Stimulated activated CD4-positive, alpha-beta T cell treated with anti-CD3 and anti-CD28 coated beads, Interleukin-12 subunit alpha, Interleukin-12 subunit beta, amount 100 ng/mL, for 24 hours (primary cell): Measurements from ENCODE around the gene FAF1.

Source experiments
- DNase-seq, 2 experiments: peaks; one replicate each; pipeline ENCODE4 v3.0.0-alpha.2; 2020; ENCODE audit warnings: low read depth in 2 of 2

FAF1 gene

DNA sequence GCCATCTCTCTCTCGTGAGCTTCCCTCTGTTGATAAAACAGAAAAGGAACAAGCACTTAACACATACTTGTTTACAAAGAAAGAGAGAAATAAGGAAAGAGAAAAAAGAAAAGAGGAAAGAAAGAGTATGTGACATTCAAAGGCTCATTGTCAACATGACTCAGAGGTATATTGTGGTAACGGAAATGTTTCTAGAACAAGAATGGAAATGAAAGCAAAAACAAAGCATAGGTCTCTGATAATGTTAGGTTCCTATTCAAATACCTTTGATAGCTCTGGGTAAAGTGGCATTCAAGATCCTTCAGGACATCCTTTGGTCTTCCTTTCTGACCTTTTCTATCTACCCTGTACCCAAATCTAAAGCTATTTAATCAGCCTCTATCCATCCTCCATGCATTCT, 469.4 kb downstream of the FAF1 start:
- DNase-seq = no peak

DNA sequence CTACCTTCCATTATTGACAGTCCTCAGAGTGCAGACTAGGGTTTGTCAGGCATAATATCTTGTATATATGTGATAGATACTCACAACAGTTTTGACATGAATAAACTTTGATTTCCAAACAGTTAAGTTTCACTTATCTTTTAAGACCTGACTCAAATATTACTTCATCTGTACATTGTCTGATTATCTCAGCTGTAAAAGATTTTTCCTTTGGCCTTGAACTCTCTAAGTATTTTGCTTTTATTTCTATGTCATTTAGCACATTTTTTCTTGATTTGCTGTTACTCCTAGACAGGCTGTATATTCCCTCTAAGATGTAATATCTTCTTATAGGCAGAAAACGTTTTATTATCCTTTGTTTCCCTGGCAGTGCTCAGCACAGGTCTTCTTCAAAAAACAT, 471.2 kb downstream of the FAF1 start:
- no peak for DNase-seq

DNA sequence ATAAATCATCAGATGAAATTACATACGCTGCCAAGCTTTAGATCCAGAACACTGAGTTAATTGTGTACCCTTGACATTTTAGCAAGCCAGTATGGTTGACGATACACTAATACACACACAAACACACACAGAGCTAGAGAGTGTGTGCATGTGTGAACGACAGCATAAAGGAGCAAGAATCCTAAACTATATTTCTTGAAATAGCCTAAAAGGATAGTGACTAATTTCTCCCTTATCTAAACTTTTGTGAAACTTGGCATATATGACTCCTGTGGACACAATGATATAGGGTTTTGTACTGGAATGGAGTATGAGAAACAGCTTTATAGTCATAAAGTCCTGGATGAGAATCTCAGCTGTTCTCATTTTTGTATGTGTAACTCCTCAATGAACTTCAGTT, 471.7 kb downstream of the FAF1 start:
- DNase-seq = no peak

DNA sequence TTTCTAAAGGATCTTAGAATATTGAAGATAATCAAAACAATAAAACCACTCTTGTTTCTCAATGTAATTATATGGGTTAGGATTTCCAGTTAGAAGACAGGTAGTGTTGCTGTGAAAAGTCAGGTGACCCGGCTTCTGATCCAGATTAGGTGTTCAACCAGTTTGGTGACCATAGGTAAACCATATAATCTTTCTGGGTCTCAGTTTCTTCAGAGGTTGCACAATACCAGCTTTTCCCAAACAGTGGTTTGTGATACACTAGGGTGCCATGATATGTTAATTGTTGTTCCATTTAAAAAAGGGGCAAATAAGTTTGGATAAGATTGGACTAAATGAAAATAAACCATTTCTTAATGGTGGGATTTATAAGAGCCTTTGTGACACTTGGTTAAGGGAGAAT, 472.3 kb downstream of the FAF1 start:
- no peak for DNase-seq

DNA sequence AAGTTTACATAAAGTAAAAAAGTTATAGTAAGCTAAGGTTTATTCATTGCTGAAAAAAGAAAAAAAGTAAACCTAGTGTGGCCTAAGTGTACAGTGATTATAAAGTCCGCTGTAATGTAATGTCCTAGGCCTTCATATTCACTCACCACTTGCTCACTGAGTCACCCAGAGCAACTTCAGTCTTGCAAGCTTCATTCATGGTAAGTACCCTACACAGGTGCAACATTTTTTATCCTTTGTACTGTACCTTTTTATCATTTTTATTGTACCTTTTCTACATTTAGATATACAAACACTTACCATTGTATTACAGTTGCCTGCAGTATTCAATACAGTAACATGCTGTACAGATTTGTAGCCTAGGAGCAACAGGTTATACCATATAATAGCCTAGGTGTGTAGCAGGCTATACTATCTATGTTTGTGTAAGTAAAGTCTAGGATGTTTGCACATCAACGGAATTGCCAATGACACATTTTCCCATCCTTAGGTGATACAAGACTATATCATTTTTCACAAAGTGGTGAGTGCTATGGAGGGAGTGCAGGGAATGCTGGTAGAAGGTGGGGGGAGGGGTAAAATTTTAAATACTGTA, 478.8 kb downstream of the FAF1 start:
- no peak for DNase-seq

DNA sequence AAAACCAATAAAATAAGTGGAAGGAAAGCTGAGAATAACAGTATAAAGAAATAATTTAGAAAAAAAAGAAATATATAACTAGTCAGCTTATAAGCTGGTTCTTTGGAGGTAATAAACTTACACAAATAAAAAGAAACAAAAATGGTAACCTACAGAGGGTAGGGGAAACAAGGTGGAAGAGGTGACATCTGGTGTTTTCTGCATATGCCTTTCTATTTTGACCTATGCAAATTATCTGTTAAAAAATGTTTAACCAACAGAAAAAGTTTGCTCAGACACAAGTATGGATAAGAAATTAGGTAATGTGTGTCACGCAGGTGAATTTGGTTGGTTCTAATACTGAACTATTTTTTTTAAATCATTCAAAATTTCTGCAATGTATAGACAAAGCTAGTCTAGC, 483.3 kb downstream of the FAF1 start:
- DNase-seq = no peak

DNA sequence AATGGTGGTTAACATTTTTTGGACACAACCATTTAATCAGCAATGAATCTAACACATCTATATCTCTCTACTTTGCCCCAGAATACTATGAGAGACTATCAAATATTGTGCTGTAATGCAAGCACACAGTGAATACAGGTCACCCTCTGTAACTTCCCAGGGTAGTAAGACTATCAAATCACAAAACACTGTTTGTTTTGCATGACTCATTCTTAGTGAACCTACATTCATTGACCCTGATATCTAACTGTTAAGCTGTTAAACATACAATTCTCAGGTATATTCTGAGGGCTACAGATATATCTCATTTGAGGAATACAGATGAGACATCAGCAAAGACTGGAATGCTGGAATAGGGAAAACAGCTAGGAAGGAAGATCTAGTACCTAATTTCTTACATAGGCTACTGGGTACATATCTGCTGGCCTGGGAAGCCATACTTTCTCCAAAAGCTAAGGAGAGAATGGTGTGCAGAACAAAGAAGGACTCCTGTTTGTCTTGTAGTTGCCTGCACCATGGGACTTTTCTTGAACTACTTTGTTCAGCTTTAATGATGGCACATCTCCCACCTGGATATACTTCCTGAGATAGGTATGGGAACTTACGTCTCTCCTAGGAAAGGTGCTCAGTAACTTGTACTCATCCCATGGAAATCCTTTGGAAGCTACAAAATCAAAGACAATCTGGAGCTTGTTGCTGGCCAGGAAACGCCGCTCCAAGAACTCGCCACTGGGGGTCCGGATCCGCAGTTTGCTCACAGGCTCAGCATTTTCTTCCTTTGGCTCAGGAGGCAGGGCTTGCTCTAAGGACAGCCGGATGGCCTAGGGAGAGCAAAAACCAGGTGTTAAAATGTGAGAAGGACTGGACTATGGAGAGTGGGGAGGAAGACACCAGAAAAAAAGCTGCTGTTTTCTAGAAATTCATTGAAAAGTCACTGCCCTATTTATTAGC, 484.9 kb downstream of the FAF1 start:
- DNase-seq = no peak

DNA sequence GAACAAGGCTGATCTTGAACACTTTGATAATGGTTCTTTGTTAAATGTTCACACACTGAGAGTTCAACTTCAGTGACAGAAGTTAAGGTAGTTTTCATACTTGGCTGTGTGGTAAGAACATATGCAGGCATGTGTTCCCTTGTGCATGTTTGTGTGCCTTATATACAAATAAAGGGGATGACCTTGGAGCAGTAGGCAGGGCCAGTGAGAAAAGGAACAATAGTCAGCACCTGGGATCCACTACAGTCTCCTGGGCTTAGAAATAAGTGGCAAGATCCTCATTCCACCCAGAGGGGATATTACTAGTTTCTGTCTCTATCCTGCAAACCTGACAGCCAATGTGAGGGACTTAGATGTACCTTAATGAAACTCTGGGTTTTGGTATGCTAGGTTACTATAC, 486.6 kb downstream of the FAF1 start:
- no peak for DNase-seq

DNA sequence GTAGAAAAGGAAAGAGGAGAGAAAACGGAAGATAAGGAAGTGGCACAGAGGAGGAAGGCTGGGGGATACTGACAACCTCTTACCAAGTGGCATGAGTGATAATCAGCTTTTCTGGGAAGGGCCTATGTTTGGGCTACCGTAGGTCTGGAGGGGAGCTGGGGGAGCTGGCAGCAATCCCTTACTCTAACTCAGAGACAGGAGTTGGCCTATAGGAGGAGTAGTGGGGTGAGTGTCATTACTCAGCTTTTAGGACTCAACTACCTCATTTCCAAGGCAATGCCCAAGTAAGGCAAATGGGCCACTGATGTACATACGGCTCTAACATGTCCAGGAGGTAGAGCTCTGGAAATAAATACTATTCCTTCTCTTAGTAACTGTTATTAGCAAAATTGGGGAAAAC, 488.1 kb downstream of the FAF1 start:
- DNase-seq = no peak

DNA sequence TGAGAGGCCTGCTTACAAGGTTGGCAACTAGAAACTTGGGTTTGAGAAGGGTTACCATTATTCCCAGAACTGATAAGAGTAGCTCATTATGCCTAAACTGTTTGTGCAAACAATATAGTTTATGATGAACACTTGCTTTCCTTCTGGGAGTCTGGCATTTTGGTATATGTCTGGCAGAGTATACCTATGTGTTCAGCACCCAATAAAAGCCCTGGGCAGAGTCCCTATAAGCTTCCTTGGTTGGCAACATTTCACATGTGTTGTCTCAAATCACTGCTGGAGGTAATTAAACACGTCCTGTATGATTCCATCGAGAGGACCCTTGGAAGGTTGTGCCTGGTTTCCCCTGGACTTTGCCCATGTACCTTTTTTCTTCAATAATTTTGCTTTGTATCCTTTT, 497.1 kb downstream of the FAF1 start:
- no peak for DNase-seq

DNA sequence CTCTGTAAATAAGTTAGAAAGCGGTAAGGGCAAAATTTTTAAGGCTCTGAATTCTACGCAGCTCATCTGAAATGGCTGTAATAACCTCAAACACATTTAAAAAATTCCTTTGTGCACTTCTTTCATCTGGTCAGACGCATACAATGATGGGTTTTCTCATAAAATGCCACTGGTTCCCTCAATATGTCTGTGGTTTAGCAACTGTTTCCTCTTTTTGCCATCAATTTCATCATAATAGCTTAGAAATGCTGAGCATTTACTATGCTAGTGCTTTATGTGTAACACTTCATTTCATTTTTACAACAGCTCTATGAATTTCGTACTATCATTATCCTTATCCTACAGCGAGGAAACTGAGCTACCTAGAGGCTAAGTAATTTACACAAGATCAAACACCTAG, 501.6 kb downstream of the FAF1 start:
- no peak for DNase-seq

DNA sequence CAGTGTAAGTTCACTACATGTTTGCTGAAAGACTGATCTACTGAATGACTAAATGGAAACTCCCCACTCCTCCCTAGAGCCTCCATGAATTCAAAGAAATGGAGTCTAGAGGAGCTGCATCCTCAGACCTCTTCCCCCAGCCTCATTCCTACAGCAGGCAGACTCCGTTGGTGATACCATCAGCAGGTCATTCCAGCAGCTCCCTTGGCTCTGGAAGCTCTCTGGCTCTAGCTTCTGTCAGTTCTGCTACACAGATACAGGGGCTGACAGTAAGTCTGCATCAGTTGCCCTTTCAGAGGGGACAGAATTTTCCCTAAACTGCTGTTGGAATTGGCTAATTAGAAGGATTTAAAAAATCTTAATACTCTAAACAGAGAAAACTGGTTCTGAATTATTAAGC, 505.2 kb downstream of the FAF1 start:
- no peak for DNase-seq

DNA sequence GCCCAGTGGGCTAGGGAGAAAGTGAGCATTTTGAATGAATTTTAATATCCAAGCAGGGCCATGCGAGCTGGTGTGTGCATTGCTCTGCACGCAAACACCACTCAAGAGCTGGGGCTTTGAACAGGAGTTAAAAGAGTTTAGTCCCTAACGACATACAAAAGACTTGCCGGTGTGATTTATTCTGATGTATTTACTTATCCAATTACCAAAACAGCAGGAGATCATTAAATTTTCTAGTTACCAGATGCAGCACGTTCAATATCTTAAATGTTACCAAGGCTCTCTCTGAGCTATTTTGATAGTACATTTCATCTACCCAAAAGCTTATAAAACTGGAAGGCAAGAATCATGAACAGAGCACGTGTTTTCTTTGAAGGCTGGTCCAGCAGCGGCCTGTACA, 506.8 kb downstream of the FAF1 start:
- no peak for DNase-seq

DNA sequence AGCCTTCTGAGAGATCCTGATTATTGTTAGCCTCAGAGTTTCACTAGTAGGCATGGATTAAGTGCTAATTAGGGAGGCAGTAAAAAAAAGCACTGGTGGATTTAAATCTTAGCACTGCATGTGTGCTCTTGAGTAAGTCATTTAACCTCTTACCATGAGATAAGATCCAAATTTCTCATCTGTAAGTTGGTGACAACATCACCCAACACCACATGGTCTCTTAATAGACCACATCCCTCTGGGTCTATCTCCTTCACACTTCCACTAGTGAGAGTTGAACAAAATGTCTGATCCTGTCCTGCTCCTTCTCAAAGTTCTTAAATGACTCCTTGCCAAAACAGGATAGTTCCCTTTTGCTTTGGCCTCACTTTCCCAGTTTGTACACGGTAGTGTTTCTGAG, 507.4 kb downstream of the FAF1 start:
- no peak for DNase-seq

DNA sequence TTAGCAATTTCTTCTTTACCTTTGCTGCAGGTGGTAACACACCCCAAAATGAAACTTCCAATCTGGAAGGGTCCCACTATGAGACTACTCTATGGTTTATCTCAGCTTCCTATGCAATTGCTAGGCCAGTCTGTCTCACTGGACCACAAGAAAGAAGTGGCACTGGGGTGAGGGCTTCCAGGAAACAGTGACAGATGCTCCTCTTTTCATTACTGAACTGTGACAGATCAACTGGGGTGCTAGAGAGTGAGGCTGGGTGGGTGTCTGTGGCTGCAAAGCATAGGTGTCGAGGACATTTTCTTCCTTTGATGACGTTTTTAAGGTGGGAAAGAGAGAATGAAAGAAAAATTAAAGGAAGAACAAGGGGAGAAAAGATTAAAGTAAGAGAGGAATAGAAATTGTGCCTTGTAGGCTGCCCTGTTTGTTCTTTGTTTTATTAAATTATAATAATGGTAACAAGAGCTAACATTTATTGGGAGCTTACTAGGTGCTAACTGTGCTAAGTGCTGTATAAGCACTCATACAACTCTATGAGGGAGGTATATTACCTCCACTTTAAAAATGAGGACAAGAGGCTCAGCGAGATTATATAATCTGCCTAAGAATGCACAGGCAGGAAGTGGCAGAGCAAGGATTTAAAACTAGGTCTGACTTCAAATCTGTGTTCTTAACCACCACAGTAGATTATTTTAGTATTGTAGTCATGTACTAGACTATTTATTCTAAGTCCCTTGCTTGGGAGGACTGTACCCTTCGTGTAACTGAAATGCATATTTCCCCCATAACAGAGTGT, 509.0 kb downstream of the FAF1 start:
- DNase-seq = no peak

DNA sequence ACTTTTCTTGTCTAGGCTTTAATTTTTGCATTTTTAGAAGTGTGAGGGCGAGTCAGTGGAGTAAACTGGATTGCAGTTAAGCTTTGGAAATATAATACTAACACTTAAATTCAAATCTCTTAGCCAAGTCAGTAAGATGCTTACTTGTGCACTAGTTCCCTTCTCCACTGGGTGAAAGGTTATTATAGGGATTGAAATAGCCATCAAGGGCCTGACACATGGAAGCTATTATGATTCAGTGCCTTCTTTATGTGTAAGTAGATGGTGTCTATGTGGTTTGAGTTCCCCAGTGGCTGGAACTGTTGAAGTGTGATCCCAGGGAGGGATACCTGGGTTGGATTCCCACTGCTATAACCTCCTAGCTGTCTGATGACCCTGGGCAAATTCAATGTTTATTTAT, 512.1 kb downstream of the FAF1 start:
- no peak for DNase-seq

DNA sequence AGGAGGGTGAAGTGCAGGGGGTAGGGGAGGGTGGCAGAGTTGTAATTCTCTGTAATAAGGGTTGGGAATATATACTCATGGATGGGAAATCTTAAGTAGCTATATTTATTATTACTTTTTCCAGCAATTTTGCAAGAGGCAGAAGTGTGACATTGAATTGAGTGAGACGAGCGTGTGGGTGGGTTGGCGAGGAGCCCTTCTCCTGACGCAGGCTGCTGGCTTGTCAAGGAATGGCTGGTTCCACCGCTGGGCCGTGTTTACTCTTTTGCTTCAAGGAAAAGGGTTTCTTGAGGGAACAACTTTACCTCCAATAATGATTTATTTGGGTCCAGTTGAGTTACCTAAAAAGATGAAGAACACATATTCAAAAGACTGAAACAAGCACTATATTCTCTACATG, 518.9 kb downstream of the FAF1 start:
- DNase-seq = no peak

DNA sequence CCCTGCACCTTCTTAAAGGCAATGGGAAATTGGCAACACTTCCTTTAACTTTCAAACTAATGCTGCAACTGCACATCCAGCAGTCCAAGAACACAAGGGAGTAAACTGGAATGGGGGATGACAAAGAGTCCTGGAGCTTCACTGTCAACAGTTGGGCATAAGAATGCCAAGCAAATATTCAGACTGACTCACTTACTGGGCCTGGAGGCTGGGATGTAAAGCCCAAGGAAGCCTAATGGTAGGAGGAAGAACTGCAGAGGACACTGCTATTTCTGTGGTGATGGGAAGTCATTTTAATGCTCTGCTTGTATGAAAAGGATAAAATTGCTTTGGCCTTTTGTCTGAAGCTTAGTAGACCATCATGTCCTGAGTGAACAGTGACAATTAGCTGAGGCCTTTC, 521.1 kb downstream of the FAF1 start:
- DNase-seq = no peak

DNA sequence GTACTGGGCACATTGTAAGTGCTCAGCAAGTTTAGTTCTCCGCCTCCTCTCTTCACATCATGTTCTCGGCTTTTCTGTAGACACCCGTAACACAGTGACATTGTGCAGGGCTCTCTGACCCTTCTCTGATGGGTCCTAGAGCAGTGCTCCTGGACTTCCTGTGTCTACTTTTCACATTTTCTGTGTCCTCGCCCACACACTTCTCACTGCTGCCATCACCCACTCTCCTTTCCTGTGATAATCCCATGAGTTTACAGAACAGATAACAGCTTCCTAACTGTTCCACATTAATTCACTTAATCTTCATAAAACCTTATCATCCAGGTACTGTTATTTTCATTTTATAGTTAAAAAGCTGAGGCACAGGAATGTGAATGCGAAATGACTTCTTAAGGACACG, 523.6 kb downstream of the FAF1 start:
- no peak for DNase-seq

DNA sequence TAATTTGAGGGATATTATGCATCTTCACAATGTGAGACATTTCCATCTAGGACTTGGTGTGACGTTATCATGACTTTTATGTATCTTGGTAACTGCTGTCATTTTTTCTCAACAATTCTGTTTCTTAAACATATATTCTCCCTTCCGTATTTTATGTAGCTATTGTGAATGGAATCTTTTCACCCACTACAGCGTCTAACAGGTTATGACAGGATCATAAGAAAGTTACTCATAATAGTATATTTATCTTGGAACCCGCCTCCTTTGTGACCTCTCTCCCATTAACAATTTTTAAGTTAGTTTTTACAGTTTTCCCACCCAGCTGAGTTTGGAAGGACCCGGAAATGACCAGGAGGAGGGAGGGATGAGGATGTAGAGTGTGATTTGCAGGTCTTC, 530.1 kb downstream of the FAF1 start:
- DNase-seq = no peak

DNA sequence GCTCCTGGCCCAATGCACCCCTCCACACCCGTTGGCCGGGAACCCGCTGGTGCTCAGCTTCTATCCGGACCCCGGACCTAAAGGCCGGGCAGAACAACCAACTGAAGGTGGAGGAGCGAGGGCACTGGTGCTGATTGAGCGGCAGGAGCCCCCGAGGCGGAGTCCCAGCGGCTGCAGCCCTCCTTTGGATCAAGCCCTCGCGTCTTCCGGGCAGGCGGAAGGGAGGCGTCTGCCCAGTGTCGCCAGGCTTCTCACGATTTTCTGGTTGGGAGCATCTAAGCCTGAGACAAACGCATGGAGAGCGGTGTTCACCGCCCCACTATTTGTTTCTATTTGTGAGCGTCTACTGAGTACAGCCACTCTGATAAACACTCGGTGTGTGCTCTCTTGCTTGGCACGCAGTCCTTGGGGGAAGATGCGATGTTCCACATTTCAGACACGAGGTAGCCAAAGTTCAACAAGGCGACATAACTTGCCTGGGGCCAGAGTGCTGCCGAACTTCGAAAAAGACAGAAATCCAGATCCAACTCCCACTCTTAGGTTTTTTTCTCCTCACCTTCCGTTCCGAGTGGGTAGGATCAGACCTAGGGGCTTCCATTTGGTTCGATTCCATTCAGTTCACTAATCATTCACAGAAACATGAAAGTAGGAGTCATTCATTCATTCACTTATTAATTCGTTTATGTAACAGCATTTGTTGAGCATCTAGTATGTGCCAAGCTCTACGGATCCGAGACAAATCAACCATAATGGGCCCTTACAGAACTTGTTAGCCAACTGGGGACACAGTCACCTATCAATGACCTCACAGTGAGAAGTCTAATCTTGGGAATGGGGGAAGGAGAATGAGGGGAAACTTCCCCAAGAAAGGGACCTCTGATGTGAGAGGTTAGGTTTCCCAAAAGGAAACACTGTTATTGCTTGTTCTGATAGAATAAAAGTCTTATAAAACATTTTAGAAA, 532.0 kb downstream of the FAF1 start:
- no peak for DNase-seq
